ENCODE data around the gene KAZN.

- TF ChIP-seq, protein P1, sequence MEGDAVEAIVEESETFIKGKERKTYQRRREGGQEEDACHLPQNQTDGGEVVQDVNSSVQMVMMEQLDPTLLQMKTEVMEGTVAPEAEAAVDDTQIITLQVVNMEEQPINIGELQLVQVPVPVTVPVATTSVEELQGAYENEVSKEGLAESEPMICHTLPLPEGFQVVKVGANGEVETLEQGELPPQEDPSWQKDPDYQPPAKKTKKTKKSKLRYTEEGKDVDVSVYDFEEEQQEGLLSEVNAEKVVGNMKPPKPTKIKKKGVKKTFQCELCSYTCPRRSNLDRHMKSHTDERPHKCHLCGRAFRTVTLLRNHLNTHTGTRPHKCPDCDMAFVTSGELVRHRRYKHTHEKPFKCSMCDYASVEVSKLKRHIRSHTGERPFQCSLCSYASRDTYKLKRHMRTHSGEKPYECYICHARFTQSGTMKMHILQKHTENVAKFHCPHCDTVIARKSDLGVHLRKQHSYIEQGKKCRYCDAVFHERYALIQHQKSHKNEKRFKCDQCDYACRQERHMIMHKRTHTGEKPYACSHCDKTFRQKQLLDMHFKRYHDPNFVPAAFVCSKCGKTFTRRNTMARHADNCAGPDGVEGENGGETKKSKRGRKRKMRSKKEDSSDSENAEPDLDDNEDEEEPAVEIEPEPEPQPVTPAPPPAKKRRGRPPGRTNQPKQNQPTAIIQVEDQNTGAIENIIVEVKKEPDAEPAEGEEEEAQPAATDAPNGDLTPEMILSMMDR (IDR thresholded peaks at IDR 0.05), result no peak
- no peak for TF ChIP-seq POLR2A (IDR thresholded peaks at IDR 0.05)
These were observed 84.6 kb downstream of the KAZN start for GRCh38 chr1:14682941-14683621.

All from testis (tissue), 2 donors.